ENCODE results near the gene FHIT.

DNA sequence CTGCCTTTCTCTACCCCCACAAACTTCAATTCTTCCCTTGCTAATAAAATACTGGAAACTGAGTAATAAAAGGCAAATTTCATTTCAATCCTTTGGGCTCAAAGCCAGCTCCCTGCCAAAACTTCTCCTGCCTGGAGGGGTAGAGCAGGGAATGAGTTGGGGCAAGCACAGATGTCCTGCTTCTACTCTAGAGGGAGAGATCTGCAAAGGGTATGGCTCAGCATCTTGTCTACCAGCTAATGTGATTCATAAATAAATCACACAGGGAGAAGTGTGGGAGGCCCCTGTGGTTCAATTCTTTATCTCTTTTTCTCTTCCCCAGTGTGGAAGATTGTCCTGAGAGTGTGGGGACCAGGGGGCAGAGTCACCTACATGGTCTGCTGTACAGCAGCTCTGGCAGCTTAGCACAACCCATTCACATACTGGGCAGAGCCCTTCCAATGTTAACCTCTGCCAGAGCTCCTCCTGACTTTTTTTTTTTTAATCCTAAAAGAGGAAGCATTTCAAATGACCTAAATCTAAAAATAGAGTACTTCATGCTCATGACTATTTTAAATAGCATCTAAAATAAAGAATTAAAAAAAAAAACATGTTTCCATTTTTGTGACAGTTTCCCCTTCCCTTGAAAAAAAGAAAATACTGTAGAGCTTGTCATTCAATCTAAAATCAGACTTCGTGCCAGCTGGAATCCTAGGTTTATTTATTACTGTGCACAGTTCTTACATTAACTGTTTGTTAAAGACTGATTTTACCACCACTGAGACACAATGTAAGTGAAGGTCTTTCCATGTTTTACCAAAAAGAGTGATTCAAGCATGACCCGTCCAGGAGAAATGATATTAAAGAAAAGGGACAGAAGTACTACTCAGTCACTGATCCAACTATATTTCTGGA lies 1117.7 kb downstream of the FHIT start:
- TF ChIP-seq, protein P1, sequence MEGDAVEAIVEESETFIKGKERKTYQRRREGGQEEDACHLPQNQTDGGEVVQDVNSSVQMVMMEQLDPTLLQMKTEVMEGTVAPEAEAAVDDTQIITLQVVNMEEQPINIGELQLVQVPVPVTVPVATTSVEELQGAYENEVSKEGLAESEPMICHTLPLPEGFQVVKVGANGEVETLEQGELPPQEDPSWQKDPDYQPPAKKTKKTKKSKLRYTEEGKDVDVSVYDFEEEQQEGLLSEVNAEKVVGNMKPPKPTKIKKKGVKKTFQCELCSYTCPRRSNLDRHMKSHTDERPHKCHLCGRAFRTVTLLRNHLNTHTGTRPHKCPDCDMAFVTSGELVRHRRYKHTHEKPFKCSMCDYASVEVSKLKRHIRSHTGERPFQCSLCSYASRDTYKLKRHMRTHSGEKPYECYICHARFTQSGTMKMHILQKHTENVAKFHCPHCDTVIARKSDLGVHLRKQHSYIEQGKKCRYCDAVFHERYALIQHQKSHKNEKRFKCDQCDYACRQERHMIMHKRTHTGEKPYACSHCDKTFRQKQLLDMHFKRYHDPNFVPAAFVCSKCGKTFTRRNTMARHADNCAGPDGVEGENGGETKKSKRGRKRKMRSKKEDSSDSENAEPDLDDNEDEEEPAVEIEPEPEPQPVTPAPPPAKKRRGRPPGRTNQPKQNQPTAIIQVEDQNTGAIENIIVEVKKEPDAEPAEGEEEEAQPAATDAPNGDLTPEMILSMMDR (IDR thresholded peaks at IDR 0.05), result no peak
- TF ChIP-seq EP300 (IDR thresholded peaks at IDR 0.05), result no peak
- no peak for TF ChIP-seq POLR2A (IDR thresholded peaks at IDR 0.05)
